DOHH2 (cell line): ENCODE data around the gene USP6.

ENCODE experiments used
- H3F3A ChIP-seq: fragments of 200-600 bp; sonication (generic), shearing (Covaris generic); 2 replicates; pipeline ENCODE4 v1.6.0; 2016; ENCODE audit warnings: antibody characterized with exemption, mild to moderate bottlenecking; ENCODE audit not compliant: control insufficient read depth, insufficient read depth
- H3K27ac ChIP-seq: fragments of 200-600 bp; sonication (generic); 2 replicates; pipeline ENCODE4 v1.5.1; 2014; ENCODE audit warnings: low read depth, mild to moderate bottlenecking, low read length, moderate library complexity
- H3K27me3 ChIP-seq: fragments of 200-600 bp; sonication (generic); 2 replicates; pipeline ENCODE4 v1.6.1; 2014; ENCODE audit warnings: mild to moderate bottlenecking, low read length, mixed read lengths; ENCODE audit not compliant: control insufficient read depth
- H3K36me3 ChIP-seq: fragments of 200-600 bp; sonication (generic); 2 replicates; pipeline ENCODE4 v1.6.1; 2014; ENCODE audit warnings: mild to moderate bottlenecking, low read length, moderate library complexity, mixed read lengths; ENCODE audit not compliant: control insufficient read depth
- H3K4me1 ChIP-seq: fragments of 200-600 bp; sonication (generic); 2 replicates; pipeline ENCODE4 v1.6.1; 2014; ENCODE audit warnings: mild to moderate bottlenecking, low read length, mixed read lengths; ENCODE audit not compliant: control insufficient read depth
- H3K4me2 ChIP-seq: fragments of 200-600 bp; sonication (generic); 2 replicates; pipeline ENCODE4 v1.6.0; 2014; ENCODE audit warnings: mild to moderate bottlenecking, low read length, moderate library complexity
- H3K4me3 ChIP-seq: fragments of 200-600 bp; sonication (generic); 2 replicates; pipeline ENCODE4 v1.5.1; 2014; ENCODE audit warnings: mild to moderate bottlenecking, low read length, mixed read lengths
- H3K79me2 ChIP-seq: fragments of 200-600 bp; sonication (generic); 2 replicates; pipeline ENCODE4 v1.6.1; 2014; ENCODE audit warnings: mild to moderate bottlenecking, low read length, mixed read lengths; ENCODE audit not compliant: control insufficient read depth
- H3K9me2 ChIP-seq: fragments of 200-600 bp; sonication (generic); replicated peaks from 2 replicates; pipeline ENCODE4 v1.6.1; 2014; ENCODE audit warnings: mild to moderate bottlenecking, low read length, mixed read lengths; ENCODE audit not compliant: control insufficient read depth
- H3K9me3 ChIP-seq: fragments of 200-600 bp; sonication (generic); 2 replicates; pipeline ENCODE4 v1.6.1; 2014; ENCODE audit warnings: antibody characterized with exemption, low read length, mixed read lengths; ENCODE audit not compliant: control insufficient read depth, insufficient read depth
- H4K20me1 ChIP-seq: fragments of 200-600 bp; sonication (generic); 2 replicates; pipeline ENCODE4 v1.6.0; 2014; ENCODE audit warnings: low read depth, mild to moderate bottlenecking, antibody characterized with exemption, low read length, moderate library complexity; ENCODE audit not compliant: control insufficient read depth, insufficient read depth
- EZH2phosphoT487 ChIP-seq: fragments of 200-600 bp; sonication (generic); IDR thresholded peaks from 2 replicates; pipeline ENCODE4 v1.6.1; 2017; ENCODE audit warnings: borderline replicate concordance, mild to moderate bottlenecking, antibody characterized with exemption, low read length, moderate library complexity, mixed read lengths
- TF ChIP-seq, protein P1 (sequence below): fragments of 200-600 bp; sonication (generic); IDR thresholded peaks from one replicate; pipeline ENCODE4 v1.5.1; 2014; ENCODE audit warnings: antibody characterized with exemption, mild to moderate bottlenecking, low read depth, low read length; ENCODE audit not compliant: poor library complexity, severe bottlenecking

USP6 gene

DNA sequence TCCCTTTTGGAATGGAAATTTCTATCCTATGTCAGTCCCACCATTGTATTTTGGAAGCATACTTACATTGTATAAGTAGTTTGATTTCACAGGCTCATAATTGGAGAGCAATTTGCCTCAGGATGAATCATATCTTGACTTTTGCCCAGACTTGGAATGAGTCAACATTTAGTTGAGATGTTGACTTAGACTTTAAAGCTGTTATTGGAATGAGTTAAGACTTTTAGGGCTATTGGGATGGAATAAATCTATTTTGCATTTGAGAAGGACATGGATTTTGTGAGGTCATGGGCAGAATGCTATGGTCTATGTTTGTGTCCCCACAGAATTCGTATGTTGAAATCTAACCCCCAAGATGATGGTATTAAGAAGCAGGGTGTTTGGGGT, 88.1 kb downstream of the USP6 start:
- Histone ChIP-seq H3K79me2 (no peaks in the 10 kb centered on the region), H3K4me2 (no peak overlapping the region), H3K4me1 (peaks cover 49% of the 10 kb centered on the region), H4K20me1 (no peaks in the 10 kb centered on the region), H3K4me3 (no peak overlapping the region), H3F3A (peaks cover 17% of the 10 kb centered on the region), H3K27me3 (no peaks in the 10 kb centered on the region), H3K9me3 (no peaks in the 10 kb centered on the region), H3K9me2 (no peaks in the 10 kb centered on the region), H3K36me3 (no peaks in the 10 kb centered on the region), H3K27ac (no peak overlapping the region)
- TF ChIP-seq EZH2phosphoT487: no peak
- TF ChIP-seq, protein P1, sequence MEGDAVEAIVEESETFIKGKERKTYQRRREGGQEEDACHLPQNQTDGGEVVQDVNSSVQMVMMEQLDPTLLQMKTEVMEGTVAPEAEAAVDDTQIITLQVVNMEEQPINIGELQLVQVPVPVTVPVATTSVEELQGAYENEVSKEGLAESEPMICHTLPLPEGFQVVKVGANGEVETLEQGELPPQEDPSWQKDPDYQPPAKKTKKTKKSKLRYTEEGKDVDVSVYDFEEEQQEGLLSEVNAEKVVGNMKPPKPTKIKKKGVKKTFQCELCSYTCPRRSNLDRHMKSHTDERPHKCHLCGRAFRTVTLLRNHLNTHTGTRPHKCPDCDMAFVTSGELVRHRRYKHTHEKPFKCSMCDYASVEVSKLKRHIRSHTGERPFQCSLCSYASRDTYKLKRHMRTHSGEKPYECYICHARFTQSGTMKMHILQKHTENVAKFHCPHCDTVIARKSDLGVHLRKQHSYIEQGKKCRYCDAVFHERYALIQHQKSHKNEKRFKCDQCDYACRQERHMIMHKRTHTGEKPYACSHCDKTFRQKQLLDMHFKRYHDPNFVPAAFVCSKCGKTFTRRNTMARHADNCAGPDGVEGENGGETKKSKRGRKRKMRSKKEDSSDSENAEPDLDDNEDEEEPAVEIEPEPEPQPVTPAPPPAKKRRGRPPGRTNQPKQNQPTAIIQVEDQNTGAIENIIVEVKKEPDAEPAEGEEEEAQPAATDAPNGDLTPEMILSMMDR: no peak

DNA sequence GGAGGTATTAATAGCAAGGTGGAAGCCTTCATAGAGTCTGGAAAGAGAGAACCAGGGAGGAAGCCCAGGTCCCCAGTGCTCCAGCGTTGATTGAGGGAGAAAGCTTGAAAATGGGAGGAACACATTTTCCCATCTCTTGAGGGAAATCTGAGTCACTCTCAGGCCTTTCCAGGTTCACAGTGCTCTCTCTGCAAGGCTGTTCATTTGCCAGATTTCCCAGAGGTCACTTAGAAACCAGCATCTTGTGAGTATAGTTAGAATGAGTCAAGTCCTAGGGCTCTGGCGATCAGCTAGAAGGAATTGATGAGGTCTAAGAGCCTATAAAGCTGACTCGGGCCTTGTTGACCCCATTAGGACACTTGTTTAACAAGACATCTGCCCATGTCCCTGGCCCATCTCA, 93.6 kb downstream of the USP6 start:
- H3K4me2 ChIP-seq: peak overlapping the region; percentile 74

DNA sequence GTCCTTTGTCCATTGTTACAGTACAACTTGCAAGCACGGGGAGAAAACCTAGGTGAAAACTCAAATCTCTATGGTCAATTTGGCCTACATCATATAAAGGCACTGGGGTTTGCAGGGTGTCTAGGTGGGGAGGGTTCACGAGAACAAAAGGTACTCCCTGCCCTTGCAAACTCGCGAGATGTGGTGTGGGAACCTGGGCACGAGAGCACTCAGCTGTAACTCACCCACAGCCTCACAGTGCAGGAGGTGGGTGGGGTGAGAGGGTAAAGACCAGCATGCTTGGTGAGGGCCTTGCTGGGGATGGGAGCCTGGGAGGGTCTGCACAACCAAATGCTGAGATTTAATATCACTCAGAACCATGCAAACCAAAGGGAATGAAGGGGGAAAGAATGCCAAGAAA, 94.3 kb downstream of the USP6 start:
- Histone ChIP-seq H3K27me3 (no peaks in the 10 kb centered on the region), H3F3A (peaks cover 24% of the 10 kb centered on the region), H4K20me1 (no peaks in the 10 kb centered on the region), H3K4me3 (peak overlapping the region; percentile 59), H3K9me3 (no peaks in the 10 kb centered on the region), H3K27ac (peak overlapping the region; percentile 94), H3K9me2 (no peaks in the 10 kb centered on the region), H3K36me3 (peaks cover 8% of the 10 kb centered on the region), H3K4me1 (peaks cover 63% of the 10 kb centered on the region), H3K4me2 (peak overlapping the region; percentile 74), H3K79me2 (no peaks in the 10 kb centered on the region)
- TF ChIP-seq, protein P1: no peak
- no peak for TF ChIP-seq EZH2phosphoT487

More for the DNA sequence above, 93.6 kb downstream of the USP6 start:
- Histone ChIP-seq H3K27ac (peak overlapping the region; percentile 94), H3K36me3 (peaks cover 8% of the 10 kb centered on the region), H3K9me3 (no peaks in the 10 kb centered on the region), H3F3A (peaks cover 24% of the 10 kb centered on the region), H3K79me2 (no peaks in the 10 kb centered on the region), H3K4me3 (peak overlapping the region; percentile 59), H4K20me1 (no peaks in the 10 kb centered on the region), H3K4me1 (peaks cover 63% of the 10 kb centered on the region), H3K27me3 (no peaks in the 10 kb centered on the region), H3K9me2 (no peaks in the 10 kb centered on the region)
- TF ChIP-seq, protein P1: no peak
- TF ChIP-seq EZH2phosphoT487: no peak
